ENCODE results near the gene HID1. TPM values are rescaled to one million over a fixed set of nuclear protein-coding genes. Genes with fewer than 3 reads are reported as not detected.

The HID1 gene
- total RNA-seq, 1 donor from 2014 or later, result 1.2 TPM

GRCh38 chr17:74951680-74952421 lies 20.7 kb downstream of the HID1 start:
- intact Hi-C loops (cut with micrococcal nuclease), result no loop called here

DNA sequence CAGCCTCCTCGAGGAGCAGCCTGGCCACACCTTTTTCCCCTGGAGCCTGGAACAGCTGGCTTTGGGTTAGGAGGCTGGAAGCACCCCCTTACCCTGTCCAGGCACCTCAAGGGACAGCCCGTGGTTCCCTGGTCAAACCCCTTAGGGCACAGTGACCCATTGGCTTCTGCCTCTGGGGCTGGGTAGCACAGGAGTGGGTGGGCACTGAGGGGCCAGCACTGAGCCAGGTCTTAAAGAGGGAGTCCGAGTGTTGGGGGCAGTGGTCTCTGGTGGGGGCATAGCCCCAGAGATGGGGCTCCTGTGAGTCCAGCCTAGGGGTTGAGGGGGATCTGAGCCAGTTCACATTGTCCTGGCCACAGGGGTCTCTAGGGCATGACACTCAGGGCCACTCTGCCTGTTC lies 21.5 kb downstream of the HID1 start:
- intact Hi-C loops (cut with micrococcal nuclease), result no loop called here

DNA sequence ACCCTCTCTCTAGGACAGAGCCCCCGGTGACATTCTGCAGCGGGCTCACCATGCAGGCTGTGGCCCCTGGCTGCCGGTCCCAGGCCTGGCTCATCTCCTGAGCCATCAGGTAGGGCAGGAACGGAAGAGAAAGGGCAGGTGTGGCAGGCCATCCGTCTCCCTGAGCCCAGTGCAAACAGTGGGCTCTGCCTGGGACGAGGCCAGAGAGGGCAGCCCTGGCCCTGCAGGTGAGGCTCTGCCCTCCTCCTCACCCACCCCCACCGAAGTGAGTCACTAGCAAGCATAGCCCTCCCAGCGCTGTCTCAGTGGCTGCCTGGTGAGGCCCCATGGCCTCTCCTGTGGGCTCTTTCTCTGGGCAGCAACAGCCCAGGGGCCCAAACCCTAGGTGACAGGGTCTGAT lies 22.4 kb downstream of the HID1 start:
- intact Hi-C loops (cut with micrococcal nuclease), result no loop called here

GRCh38 chr17:74949455-74950115 lies 23.0 kb downstream of the HID1 start:
- intact Hi-C loops (cut with micrococcal nuclease), result no loop called here

GRCh38 chr17:74947041-74947754 lies 25.4 kb downstream of the HID1 start:
- intact Hi-C loops (cut with micrococcal nuclease), result no loop called here

DNA sequence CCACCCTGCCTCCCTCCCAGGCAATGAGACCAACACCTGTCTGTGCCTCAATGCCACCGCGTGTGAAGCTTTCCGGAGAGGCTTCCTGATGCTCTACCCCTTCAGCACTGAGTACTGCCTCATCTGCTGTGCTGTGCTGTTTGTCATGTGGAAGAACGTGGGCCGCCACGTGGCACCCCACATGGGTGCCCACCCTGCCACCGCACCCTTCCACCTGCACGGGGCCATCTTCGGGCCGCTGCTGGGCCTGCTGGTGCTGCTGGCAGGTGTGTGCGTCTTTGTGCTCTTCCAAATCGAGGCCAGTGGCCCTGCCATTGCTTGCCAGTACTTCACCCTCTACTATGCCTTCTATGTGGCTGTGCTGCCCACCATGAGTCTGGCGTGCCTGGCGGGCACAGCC lies 25.9 kb downstream of the HID1 start:
- intact Hi-C loops (cut with micrococcal nuclease), result no loop called here

DNA sequence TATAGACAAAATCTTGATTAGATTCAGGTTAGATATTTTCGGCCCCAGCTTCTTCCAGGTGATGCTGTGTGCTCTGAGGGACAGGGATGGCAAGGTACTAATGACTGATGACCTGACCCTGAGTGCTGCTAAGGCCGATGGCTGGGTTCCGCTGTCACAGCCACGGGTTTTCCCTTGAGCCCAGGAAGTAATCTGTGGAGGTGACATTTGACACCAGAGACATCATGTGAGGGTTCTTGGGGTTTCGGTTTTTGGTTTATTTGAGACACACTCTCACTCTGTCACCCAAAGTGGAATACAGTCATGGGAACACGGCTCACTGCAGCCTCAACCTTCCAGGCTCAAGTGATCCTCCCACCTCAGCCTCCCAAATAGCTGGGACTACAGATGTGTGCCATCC lies 27.0 kb downstream of the HID1 start:
- intact Hi-C loops (cut with micrococcal nuclease), result no loop called here

- intact Hi-C loops (cut with micrococcal nuclease), result no loop called here
Observed at GRCh38 chr17:74943808-74944522, 28.6 kb downstream of the HID1 start.

DNA sequence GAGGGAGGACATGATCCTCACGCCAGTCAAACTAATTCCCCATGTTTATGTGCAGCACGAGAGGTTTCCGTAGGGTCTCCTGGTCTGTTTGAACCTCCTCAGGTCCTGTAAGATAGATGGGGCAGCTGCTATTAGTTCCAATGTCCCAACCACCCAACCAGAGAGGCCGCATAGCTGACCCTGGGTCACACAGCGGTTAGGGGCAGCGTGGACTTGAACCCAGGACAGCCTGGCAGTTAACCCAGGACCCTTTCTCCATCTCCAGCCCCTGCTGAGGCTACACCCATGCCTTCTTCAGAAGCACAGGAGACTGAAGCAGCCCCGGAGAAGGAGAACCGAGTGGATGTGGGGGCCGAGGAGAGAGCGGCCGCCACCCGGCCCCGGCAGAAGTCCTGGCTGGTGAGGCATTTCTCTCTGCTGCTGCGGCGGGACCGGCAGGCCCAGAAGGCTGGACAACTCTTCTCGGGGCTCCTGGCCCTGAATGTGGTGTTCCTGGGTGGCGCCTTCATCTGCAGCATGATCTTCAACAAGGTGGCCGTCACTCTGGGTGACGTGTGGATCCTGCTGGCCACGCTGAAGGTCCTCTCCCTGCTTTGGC lies 31.3 kb downstream of the HID1 start:
- intact Hi-C loops (cut with micrococcal nuclease), result no loop called here

GRCh38 chr17:74939534-74939933 lies 33.0 kb downstream of the HID1 start:
- intact Hi-C loops (cut with micrococcal nuclease), result no loop called here

DNA sequence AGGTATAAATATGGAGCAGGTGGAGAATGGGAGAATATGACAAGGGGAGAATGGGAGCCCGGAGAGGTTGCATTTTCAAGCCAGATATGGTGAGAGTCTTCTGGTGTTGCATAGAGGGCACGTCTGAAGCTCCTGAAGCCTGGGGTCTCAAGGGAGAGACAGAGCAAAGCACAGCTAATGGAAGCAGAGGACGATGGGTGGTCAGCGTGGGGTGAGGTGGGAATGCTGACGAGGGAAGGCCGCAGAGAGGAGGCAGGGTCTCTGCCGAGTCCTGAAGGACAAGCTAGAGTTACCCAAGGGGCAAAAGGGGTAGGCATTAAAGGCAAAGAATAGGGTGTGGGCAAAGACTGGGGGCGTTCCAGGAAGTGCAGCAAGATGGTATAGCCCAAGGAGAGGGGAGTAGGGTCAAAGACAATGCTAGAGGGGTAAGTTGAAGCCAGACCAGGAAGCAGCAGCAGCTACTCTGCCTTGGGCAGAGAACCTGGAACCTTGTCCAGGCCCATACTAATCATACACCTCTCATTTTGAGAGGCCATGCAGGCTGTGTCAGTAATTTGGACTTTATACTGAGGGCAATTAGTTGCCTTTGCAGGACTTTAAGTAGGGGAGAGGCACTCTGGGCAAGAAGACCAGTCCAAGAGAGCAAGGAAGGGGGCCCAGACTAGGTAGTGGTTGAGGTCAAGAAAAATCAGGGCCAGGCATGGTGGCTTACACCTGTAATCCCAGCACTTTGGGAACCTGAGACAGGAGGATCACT lies 34.2 kb downstream of the HID1 start:
- intact Hi-C loops (cut with micrococcal nuclease), result no loop called here

GRCh38 chr17:74937064-74938051 lies 35.2 kb downstream of the HID1 start:
- intact Hi-C loops (cut with micrococcal nuclease), result no loop called here

DNA sequence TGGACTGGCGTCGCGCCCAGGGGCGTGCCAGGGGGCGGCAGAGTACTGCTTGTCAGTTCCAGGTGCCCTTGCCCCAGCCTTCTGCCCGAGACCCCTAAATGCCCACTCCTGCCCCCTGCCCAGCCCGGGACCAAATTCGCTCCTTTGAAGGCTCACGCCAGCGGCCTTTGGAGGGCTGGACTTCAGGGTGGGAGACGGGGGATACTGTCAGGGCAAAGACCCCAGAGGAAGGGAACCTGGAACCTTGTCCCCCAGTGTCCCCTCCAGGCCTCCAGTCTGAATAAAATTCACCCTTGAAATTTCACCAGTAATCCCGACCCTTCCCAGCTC lies 36.1 kb downstream of the HID1 start:
- intact Hi-C loops (cut with micrococcal nuclease), result no loop called here

GRCh38 chr17:74935585-74936469 lies 36.7 kb downstream of the HID1 start, which contains the start of gene OTOP3:
OTOP3 (plus strand) TSS chr17:74935898; CDS start chr17:74935922, 24 bp downstream.
- intact Hi-C loops (cut with micrococcal nuclease), result no loop called here

- intact Hi-C loops (cut with micrococcal nuclease), result no loop called here
Observed at GRCh38 chr17:74935048-74935447, 37.5 kb downstream of the HID1 start.

DNA sequence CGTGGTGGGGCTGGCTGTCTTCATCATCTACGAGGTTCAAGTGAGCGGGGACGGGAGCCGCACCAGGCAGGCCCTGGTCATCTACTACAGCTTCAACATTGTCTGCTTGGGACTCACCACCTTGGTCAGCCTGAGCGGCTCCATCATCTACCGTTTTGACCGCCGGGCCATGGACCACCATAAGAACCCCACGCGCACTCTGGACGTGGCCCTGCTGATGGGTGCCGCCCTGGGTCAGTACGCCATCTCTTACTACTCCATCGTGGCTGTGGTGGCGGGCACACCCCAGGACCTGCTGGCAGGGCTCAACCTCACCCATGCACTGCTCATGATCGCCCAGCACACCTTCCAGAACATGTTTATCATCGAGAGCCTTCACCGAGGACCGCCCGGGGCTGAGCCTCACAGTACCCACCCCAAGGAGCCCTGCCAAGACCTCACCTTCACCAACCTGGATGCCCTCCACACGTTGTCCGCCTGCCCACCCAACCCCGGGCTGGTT lies 42.0 kb downstream of the HID1 start:
- intact Hi-C loops (cut with micrococcal nuclease), result no loop called here

DNA sequence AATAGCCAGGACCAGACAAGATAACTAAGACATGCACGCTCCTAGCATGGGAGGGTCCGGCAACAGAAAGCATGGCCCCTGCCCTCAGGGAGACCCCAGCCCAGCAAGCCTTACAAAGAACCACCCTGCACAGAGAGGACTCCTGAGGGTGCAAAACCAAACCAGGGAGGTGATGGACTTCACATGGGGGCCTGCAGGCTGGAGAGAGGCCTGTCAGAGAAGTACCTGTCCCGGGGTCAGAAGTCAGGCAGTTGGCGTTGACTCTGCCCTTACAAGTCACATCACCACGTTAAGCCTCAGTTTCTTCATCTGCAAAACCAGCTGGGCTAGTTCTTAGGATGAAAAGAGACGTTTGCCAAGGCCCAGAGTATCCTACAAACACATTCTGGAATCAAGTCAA lies 43.8 kb downstream of the HID1 start:
- intact Hi-C loops (cut with micrococcal nuclease), result no loop called here

GRCh38 chr17:74925242-74925641 lies 47.3 kb downstream of the HID1 start:
- intact Hi-C loops (cut with micrococcal nuclease), result no loop called here

Data from T-helper 1 cell treated with Interleukin-12 subunit alpha and Interleukin-12 subunit beta and Interleukin-4 antibody, amounts not matched to agents 30 ng/mL and 1 ng/mL, for 36 hours (primary cell).